ENCODE results near the gene DUSP3.

GRCh38 chr17:43784628-43785101 lies 5.9 kb upstream of the DUSP3 start:
- TF ChIP-seq CTCF (IDR thresholded peaks at IDR 0.05; ENCODE audit: borderline replicate concordance, extremely low read depth, low read length, poor library complexity, severe bottlenecking) (no peak), EZH2 (IDR thresholded peaks at IDR 0.05; ENCODE audit: borderline replicate concordance, low read depth, low read length, severe bottlenecking) (no peak)

Data from DND-41 (cell line).